Measurements from ENCODE around the gene R3HDM4.

Gene R3HDM4

GRCh38 chr19:947090-947706 lies 34.2 kb upstream of the R3HDM4 start:
- no peak overlapping the region for H3K4me3 ChIP-seq
- no peaks in the 10 kb centered on the region for H3K4me1 ChIP-seq
- no peaks in the 10 kb centered on the region for H3K27me3 ChIP-seq
- H3K36me3 ChIP-seq, result no peaks in the 10 kb centered on the region
- H3K27ac ChIP-seq, result no peak overlapping the region
- TF ChIP-seq, protein P1, sequence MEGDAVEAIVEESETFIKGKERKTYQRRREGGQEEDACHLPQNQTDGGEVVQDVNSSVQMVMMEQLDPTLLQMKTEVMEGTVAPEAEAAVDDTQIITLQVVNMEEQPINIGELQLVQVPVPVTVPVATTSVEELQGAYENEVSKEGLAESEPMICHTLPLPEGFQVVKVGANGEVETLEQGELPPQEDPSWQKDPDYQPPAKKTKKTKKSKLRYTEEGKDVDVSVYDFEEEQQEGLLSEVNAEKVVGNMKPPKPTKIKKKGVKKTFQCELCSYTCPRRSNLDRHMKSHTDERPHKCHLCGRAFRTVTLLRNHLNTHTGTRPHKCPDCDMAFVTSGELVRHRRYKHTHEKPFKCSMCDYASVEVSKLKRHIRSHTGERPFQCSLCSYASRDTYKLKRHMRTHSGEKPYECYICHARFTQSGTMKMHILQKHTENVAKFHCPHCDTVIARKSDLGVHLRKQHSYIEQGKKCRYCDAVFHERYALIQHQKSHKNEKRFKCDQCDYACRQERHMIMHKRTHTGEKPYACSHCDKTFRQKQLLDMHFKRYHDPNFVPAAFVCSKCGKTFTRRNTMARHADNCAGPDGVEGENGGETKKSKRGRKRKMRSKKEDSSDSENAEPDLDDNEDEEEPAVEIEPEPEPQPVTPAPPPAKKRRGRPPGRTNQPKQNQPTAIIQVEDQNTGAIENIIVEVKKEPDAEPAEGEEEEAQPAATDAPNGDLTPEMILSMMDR (IDR thresholded peaks at IDR 0.05), result no peak
- intact Hi-C loops (cut with DNase I; ENCODE audit: low total_unique reads), result no loop called here
- DNase-seq, result no peak
- H3K9me3 ChIP-seq, result no peaks in the 10 kb centered on the region

- Histone ChIP-seq H3K27ac (no peak overlapping the region), H3K36me3 (no peaks in the 10 kb centered on the region), H3K27me3 (no peaks in the 10 kb centered on the region), H3K4me3 (no peak overlapping the region), H3K9me3 (no peaks in the 10 kb centered on the region), H3K4me1 (peaks cover 0 to 9% (median 7%) of the 10 kb centered on the region in 4 donors)
- no peak for DNase-seq
- intact Hi-C loops (cut with DNase I; ENCODE audit: low total_unique reads), result no loop called here
- TF ChIP-seq, protein P1 (IDR thresholded peaks at IDR 0.05), result no peak
Measured at GRCh38 chr19:945401-946252, 32.6 kb upstream of the R3HDM4 start.

- Histone ChIP-seq H3K27me3 (no peaks in the 10 kb centered on the region), H3K9me3 (no peaks in the 10 kb centered on the region), H3K36me3 (peaks cover 0 to 2% (median 0%) of the 10 kb centered on the region in 3 donors), H3K27ac (no peak overlapping the region), H3K4me3 (no peak overlapping the region), H3K4me1 (peaks cover 0 to 13% (median 9%) of the 10 kb centered on the region in 4 donors)
- intact Hi-C loops (cut with DNase I; ENCODE audit: low total_unique reads), result no loop called here
- DNase-seq, result no peak
- TF ChIP-seq, protein P1 (IDR thresholded peaks at IDR 0.05), result no peak
Measured at GRCh38 chr19:944663-945241, 31.7 kb upstream of the R3HDM4 start.

DNA sequence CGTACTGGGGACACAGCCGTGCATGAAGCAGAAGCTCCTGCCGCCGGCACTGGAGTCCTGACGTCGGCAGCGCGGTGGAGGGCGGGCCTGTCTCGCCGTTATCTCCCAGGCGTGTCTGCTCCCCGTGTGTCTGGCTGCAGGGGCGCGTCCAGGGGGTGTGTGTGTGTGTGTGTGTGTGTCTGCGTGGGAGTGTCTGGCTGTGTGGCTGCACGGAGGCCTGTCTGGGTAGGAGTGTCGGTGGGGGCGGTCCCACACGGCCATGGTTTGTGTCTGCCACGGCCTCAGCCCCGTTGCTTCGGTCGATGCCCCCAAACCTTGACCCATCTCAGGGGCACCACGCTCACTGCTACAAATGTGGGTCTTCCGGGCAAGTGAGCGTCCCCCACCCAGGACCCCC lies 31.1 kb upstream of the R3HDM4 start:
- no peak overlapping the region for H3K27ac ChIP-seq
- peaks cover 0 to 4% (median 0%) of the 10 kb centered on the region in 3 donors for H3K36me3 ChIP-seq
- H3K4me1 ChIP-seq, result peaks cover 0 to 13% (median 9%) of the 10 kb centered on the region in 4 donors
- no peaks in the 10 kb centered on the region for H3K9me3 ChIP-seq
- intact Hi-C loops (cut with DNase I; ENCODE audit: low total_unique reads), result no loop called here
- H3K4me3 ChIP-seq, result no peak overlapping the region
- no peak for DNase-seq
- TF ChIP-seq, protein P1 (IDR thresholded peaks at IDR 0.05), result no peak
- no peaks in the 10 kb centered on the region for H3K27me3 ChIP-seq

DNA sequence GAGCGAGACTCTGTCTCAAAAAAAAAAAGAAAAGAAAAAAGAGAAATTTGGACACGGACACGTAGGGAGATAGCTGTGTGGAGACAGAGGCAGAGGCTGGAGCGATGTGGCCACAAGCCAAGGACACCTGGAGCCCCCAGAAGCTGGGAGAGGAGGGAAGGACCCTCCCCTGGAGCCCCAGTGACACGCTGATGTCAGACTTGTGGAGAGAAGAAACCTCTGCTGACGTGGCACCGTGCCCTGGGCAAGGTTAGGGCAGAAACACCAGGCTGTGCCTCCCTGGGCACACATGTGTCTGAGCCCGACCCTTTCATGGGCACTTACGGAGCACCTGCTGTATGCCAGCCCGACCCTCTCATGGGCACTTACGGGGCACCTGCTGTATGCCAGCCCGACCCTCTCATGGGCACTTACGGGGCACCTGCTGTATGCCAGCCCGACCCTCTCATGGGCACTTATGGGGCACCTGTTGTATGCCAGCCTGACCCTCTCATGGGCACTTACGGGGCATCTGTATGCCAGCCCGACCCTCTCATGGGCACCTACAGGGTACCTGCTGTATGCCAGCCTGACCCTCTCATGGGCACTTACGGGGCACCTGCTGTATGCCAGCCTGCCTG lies 30.6 kb upstream of the R3HDM4 start:
- Histone ChIP-seq H3K27me3 (no peaks in the 10 kb centered on the region), H3K4me3 (no peak overlapping the region), H3K27ac (no peak overlapping the region), H3K4me1 (peaks cover 0 to 13% (median 9%) of the 10 kb centered on the region in 4 donors), H3K9me3 (no peaks in the 10 kb centered on the region), H3K36me3 (peaks cover 0 to 4% (median 0%) of the 10 kb centered on the region in 3 donors)
- DNase-seq, result no peak
- intact Hi-C loops (cut with DNase I; ENCODE audit: low total_unique reads), result no loop called here
- TF ChIP-seq, protein P1 (IDR thresholded peaks at IDR 0.05), result no peak

All from tibial artery (tissue), 4 donors.